HL-60 (cell line): Measurements from ENCODE around the gene LIMS1.
"Not testable (repeated sequence)": the region's sequence is repeated elsewhere in the genome, so short reads cannot be mapped to it uniquely, and the experiment has no call there.

Experiments used
- DNase-seq, 2 experiments: peaks; one replicate each; pipeline ENCODE4 v3.0.0-alpha.2; 2010 to 2020; ENCODE audit warnings: low read depth in 1 of 2, low spot score in 1 of 2
- H3K27ac ChIP-seq: fragments of 250-450 bp; sonication (Bioruptor Pico); replicated peaks from 2 replicates; pipeline ENCODE4 v1.5.1; 2020; ENCODE audit warnings: mild to moderate bottlenecking, moderate library complexity
- H3K27me3 ChIP-seq: fragments of 250-450 bp; sonication (Bioruptor Pico); 2 replicates; pipeline ENCODE4 v1.5.1; 2021; ENCODE audit warnings: mild to moderate bottlenecking, moderate library complexity; ENCODE audit not compliant: insufficient read depth, poor library complexity, severe bottlenecking
- H3K4me3 ChIP-seq: replicated peaks from 2 replicates; pipeline ENCODE4 v1.5.1; 2011; ENCODE audit warnings: mild to moderate bottlenecking, control low read depth, low read length; ENCODE audit not compliant: insufficient read depth

Gene LIMS1

GRCh38 chr2:108664979-108665378 lies 130.7 kb downstream of the LIMS1 start:
- H3K27me3 ChIP-seq, H3K27ac ChIP-seq, H3K4me3 ChIP-seq, DNase-seq: not testable (repeated sequence)

DNA sequence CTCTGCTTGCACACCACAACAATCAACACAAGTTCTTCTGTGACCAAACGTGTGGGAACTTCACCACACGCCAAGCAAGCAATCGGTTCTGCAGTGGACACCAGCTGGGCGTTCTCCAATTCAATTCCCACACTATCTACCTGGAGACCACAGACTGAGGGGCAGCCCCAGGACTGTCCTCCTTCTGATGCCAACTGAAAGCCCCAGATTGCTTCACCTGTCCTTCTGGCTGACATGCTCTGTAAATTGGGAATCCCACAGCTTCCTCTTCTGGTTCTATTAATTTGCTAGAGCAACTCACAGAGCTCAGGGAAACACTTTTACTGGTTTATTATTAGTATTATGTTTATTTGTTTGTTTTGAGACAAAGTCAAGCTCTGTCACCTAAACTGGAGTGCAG lies 131.7 kb downstream of the LIMS1 start:
- peak in 1 of 2 experiments; percentile 28 for DNase-seq
- not testable (repeated sequence) for H3K27ac ChIP-seq, H3K4me3 ChIP-seq, H3K27me3 ChIP-seq

- not testable (repeated sequence) for H3K27me3 ChIP-seq, H3K27ac ChIP-seq, DNase-seq, H3K4me3 ChIP-seq
Observed at GRCh38 chr2:108667140-108667539, 132.9 kb downstream of the LIMS1 start.

- H3K27me3 ChIP-seq, H3K27ac ChIP-seq, DNase-seq, H3K4me3 ChIP-seq: not testable (repeated sequence)
Observed at GRCh38 chr2:108670282-108670681, 136.0 kb downstream of the LIMS1 start.

DNA sequence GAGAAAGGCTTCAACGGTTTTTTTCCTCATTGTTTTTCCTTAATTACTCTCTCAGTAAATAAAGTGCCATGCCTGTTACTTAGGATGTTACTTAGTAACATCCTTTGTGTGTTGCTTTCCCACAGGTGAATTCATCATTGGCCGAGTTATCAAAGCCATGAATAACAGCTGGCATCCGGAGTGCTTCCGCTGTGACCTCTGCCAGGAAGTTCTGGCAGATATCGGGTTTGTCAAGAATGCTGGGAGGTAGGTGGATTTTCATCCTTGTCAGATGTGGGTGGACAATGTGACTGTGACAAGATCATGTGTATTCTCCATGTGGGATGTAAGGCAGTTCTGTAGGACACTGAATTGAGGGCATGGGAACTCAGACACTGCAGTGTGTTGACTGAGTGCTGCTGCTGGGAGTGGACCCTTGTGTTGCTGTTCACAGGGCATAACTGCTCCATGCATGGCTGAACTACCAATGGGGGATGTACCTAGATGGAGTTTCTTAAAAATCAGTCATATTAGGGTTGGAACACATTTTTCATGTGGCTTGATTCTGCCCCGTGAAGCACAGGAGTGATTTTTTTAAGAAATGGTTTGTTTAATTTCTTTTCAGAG lies 138.0 kb downstream of the LIMS1 start:
- not testable (repeated sequence) for H3K27me3 ChIP-seq, DNase-seq, H3K27ac ChIP-seq, H3K4me3 ChIP-seq

DNA sequence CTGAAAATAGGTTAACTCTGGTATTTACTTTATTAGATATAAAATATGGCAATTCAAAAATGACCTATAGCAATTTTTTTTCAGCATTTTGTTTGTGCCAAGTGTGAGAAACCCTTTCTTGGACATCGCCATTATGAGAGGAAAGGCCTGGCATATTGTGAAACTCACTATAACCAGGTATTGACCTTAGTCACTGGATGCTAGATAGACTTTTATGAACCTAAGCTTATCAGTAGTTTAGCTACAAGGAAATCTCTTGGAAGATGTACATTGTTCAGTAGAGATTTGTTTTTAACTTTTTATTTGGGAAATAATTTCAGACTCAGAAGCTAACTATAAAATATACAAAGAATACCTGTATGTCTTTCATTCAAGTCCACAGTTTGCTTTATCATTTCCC lies 142.3 kb downstream of the LIMS1 start:
- not testable (repeated sequence) for H3K4me3 ChIP-seq, H3K27me3 ChIP-seq, DNase-seq, H3K27ac ChIP-seq

GRCh38 chr2:108677239-108677744 lies 143.0 kb downstream of the LIMS1 start:
- not testable (repeated sequence) for H3K27ac ChIP-seq, DNase-seq, H3K4me3 ChIP-seq, H3K27me3 ChIP-seq

- DNase-seq, H3K27ac ChIP-seq, H3K4me3 ChIP-seq, H3K27me3 ChIP-seq: not testable (repeated sequence)
Observed at GRCh38 chr2:108678198-108678651, 144.0 kb downstream of the LIMS1 start.

GRCh38 chr2:108680805-108681204 lies 146.5 kb downstream of the LIMS1 start:
- not testable (repeated sequence) for H3K4me3 ChIP-seq, H3K27ac ChIP-seq, DNase-seq, H3K27me3 ChIP-seq

- not testable (repeated sequence) for H3K4me3 ChIP-seq, H3K27ac ChIP-seq, DNase-seq, H3K27me3 ChIP-seq
Observed at GRCh38 chr2:108688818-108689756, 154.8 kb downstream of the LIMS1 start.

GRCh38 chr2:108690001-108690400 lies 155.7 kb downstream of the LIMS1 start:
- DNase-seq, H3K4me3 ChIP-seq, H3K27me3 ChIP-seq, H3K27ac ChIP-seq: not testable (repeated sequence)
